Neural cell (in vitro differentiated cells): ENCODE results near the gene ALS2CL. TPM values are rescaled to one million over a fixed set of nuclear protein-coding genes. Genes with fewer than 3 reads are reported as not detected.

Experiments
- H2AFZ ChIP-seq: fragments of 200-600, 300-800 bp; sonication (generic), shearing (Covaris generic); 2 replicates; pipeline ENCODE4 v1.6.0; 2014; ENCODE audit warnings: low read depth, mild to moderate bottlenecking, antibody characterized with exemption, low read length, moderate library complexity
- H3F3A ChIP-seq: fragments of 200-600 bp; shearing (Covaris generic); 2 replicates; pipeline ENCODE4 v1.6.1; 2016; ENCODE audit warnings: mild to moderate bottlenecking, moderate library complexity, mixed read lengths, antibody characterized with exemption, low read length; ENCODE audit not compliant: insufficient read depth, poor library complexity, severe bottlenecking
- H3K27ac ChIP-seq: fragments of 200-600, 300-800 bp; sonication (generic), shearing (Covaris generic); 2 replicates; pipeline ENCODE4 v1.5.1; 2014; ENCODE audit warnings: mild to moderate bottlenecking, low read length, moderate library complexity
- H3K27me3 ChIP-seq: fragments of 300-800, 200-600 bp; sonication (generic), shearing (Covaris generic); 2 replicates; pipeline ENCODE4 v1.6.0; 2014; ENCODE audit warnings: mild to moderate bottlenecking, low read depth, low read length, moderate library complexity; ENCODE audit not compliant: insufficient read depth
- H3K36me3 ChIP-seq: fragments of 300-800, 200-600 bp; sonication (generic), shearing (Covaris generic); 2 replicates; pipeline ENCODE4 v1.5.1; 2014; ENCODE audit warnings: mild to moderate bottlenecking, antibody characterized with exemption, low read length, moderate library complexity; ENCODE audit not compliant: insufficient read depth
- H3K4me2 ChIP-seq: fragments of 300-800, 200-600 bp; sonication (generic), shearing (Covaris generic); 2 replicates; pipeline ENCODE4 v1.6.0; 2014; ENCODE audit warnings: mild to moderate bottlenecking, low read length
- H3K4me3 ChIP-seq: fragments of 300-800, 200-600 bp; sonication (generic), shearing (Covaris generic); 2 replicates; pipeline ENCODE4 v1.5.1; 2014; ENCODE audit warnings: mild to moderate bottlenecking, low read length, moderate library complexity
- H3K79me2 ChIP-seq: fragments of 200-600 bp; shearing (Covaris generic); replicated peaks from 2 replicates; pipeline ENCODE4 v1.6.0; 2014; ENCODE audit warnings: mild to moderate bottlenecking, low read length, moderate library complexity; ENCODE audit not compliant: insufficient read depth
- H3K9ac ChIP-seq: fragments of 300-800, 200-600 bp; sonication (generic), shearing (Covaris generic); 2 replicates; pipeline ENCODE4 v1.6.1; 2016; ENCODE audit warnings: mild to moderate bottlenecking, low read length, mixed read lengths
- H3K9me2 ChIP-seq: fragments of 200-600 bp; shearing (Covaris generic); 2 replicates; pipeline ENCODE4 v1.6.1; 2016; ENCODE audit warnings: mild to moderate bottlenecking, low read length, mixed read lengths; ENCODE audit not compliant: insufficient read depth
- H3K9me3 ChIP-seq: fragments of 200-600, 300-800 bp; sonication (generic), shearing (Covaris generic); 2 replicates; pipeline ENCODE4 v1.6.1; 2016; ENCODE audit warnings: mild to moderate bottlenecking, mixed run types, low read length, moderate library complexity, mixed read lengths
- H4K20me1 ChIP-seq: fragments of 200-600 bp; shearing (Covaris generic); 2 replicates; pipeline ENCODE4 v1.6.1; 2016; ENCODE audit warnings: mild to moderate bottlenecking, mixed run types; ENCODE audit not compliant: insufficient read depth
- CTCF ChIP-seq: fragments of 450-650 bp; IDR thresholded peaks from 2 replicates; pipeline ENCODE4 v1.5.1; 2014; ENCODE audit warnings: antibody characterized with exemption, mild to moderate bottlenecking, moderate library complexity; ENCODE audit not compliant: poor library complexity, severe bottlenecking
- EP300 ChIP-seq: fragments of 450-650 bp; conservative IDR thresholded peaks from 2 replicates; pipeline ENCODE4 v1.6.1; 2014; ENCODE audit warnings: antibody characterized with exemption, mild to moderate bottlenecking, moderate library complexity; ENCODE audit not compliant: poor library complexity, severe bottlenecking
- EZH2 ChIP-seq: fragments of 200-600, 300-800 bp; shearing (Covaris generic), sonication (generic); IDR thresholded peaks from 2 replicates; pipeline ENCODE4 v1.6.1; 2014; ENCODE audit warnings: antibody characterized with exemption, low read length, borderline replicate concordance, mild to moderate bottlenecking; ENCODE audit not compliant: insufficient read depth, poor library complexity, severe bottlenecking
- MXI1 ChIP-seq: fragments of 450-650 bp; conservative IDR thresholded peaks from 2 replicates; pipeline ENCODE4 v1.6.1; 2014; ENCODE audit warnings: antibody characterized with exemption, mild to moderate bottlenecking; ENCODE audit not compliant: poor library complexity, severe bottlenecking
- POLR2AphosphoS5 ChIP-seq: IDR thresholded peaks from 2 replicates; pipeline ENCODE4 v1.6.1; 2012
- RAD21 ChIP-seq: fragments of 450-650 bp; conservative IDR thresholded peaks from 2 replicates; pipeline ENCODE4 v1.6.1; 2014; ENCODE audit warnings: antibody characterized with exemption, mild to moderate bottlenecking, moderate library complexity
- REST ChIP-seq: IDR thresholded peaks from 2 replicates; pipeline ENCODE4 v1.6.1; 2012; ENCODE audit warnings: borderline replicate concordance
- SMC3 ChIP-seq: fragments of 450-650 bp; conservative IDR thresholded peaks from 2 replicates; pipeline ENCODE4 v1.6.1; 2014; ENCODE audit warnings: antibody characterized with exemption, mild to moderate bottlenecking, moderate library complexity; ENCODE audit not compliant: poor library complexity
- TAF1 ChIP-seq: IDR thresholded peaks from 2 replicates; pipeline ENCODE4 v1.6.1; 2012; ENCODE audit warnings: low read depth
- polyA plus RNA-seq: library from polyadenylated mRNA; depleted of rRNA; stranded (reverse); fragments of >200 nt; gene quantifications from 2 replicates; pipeline ENCODE4 v1.2.3, GENCODE V29; 2014

The ALS2CL gene
- polyA plus RNA-seq, 1 donor from 2014 or later, result 0.11 TPM

DNA sequence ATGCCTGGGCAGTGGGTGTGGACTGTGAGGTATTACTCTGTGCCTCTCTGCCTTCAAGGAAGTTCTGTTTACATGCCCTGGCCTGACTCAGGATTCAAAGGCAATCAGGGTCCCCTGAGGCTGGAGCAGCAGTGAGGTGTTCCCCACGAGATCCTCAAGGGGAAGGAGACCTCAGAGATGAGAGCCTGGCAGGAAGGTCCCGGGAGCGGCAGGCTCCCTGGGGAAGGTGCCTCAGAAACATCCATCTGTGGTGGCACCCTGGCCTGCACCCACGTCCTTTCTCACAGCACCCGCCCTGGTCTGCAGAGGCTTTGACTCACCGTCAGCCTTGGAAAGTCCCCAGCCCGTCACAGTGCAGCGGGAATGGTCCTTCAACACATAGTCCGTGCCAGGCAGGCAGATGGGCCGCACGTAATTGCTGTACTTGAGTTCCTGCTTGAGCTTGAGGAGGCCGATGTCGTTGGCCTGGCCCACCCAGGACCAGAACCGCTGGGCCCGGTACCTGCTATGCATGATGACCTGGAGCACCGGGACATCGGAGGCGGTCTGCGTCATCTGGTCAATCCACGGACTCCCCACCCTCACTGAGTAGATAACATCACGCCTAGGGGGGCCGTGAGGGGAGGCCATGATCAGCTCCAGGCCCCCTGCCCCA is 20.5 kb upstream of the ALS2CL start:
- H3K27ac ChIP-seq, result no peak overlapping the region
- no peaks in the 10 kb centered on the region for H3K9me3 ChIP-seq
- H3K79me2 ChIP-seq, result no peaks in the 10 kb centered on the region
- no peaks in the 10 kb centered on the region for H3K9me2 ChIP-seq
- H3F3A ChIP-seq, result no peaks in the 10 kb centered on the region
- no peak overlapping the region for H3K9ac ChIP-seq
- TF ChIP-seq CTCF (no peak), POLR2AphosphoS5 (no peak), MXI1 (no peak), EZH2 (no peak), REST (no peak)
- no peaks in the 10 kb centered on the region for H4K20me1 ChIP-seq
- no peak overlapping the region for H3K4me3 ChIP-seq
- H3K4me2 ChIP-seq, result no peak overlapping the region
- no peak overlapping the region for H2AFZ ChIP-seq
- no peaks in the 10 kb centered on the region for H3K36me3 ChIP-seq
- H3K27me3 ChIP-seq, result no peaks in the 10 kb centered on the region

GRCh38 chr3:46713050-46713897 is 19.8 kb upstream of the ALS2CL start:
- H3K9me2 ChIP-seq, result no peaks in the 10 kb centered on the region
- no peak overlapping the region for H3K9ac ChIP-seq
- H3K27ac ChIP-seq, result no peak overlapping the region
- H3K4me2 ChIP-seq, result no peak overlapping the region
- TF ChIP-seq EP300 (no peak), REST (no peak), SMC3 (no peak), CTCF (no peak), TAF1 (no peak), RAD21 (no peak), POLR2AphosphoS5 (no peak), EZH2 (no peak), MXI1 (no peak)
- H3K4me3 ChIP-seq, result no peak overlapping the region
- H3K27me3 ChIP-seq, result no peaks in the 10 kb centered on the region
- H3K79me2 ChIP-seq, result no peaks in the 10 kb centered on the region
- H3K9me3 ChIP-seq, result no peaks in the 10 kb centered on the region
- no peaks in the 10 kb centered on the region for H4K20me1 ChIP-seq
- H3F3A ChIP-seq, result no peaks in the 10 kb centered on the region
- no peak overlapping the region for H2AFZ ChIP-seq
- no peaks in the 10 kb centered on the region for H3K36me3 ChIP-seq
